ENCODE measurements around the gene MOCS1.

DNA sequence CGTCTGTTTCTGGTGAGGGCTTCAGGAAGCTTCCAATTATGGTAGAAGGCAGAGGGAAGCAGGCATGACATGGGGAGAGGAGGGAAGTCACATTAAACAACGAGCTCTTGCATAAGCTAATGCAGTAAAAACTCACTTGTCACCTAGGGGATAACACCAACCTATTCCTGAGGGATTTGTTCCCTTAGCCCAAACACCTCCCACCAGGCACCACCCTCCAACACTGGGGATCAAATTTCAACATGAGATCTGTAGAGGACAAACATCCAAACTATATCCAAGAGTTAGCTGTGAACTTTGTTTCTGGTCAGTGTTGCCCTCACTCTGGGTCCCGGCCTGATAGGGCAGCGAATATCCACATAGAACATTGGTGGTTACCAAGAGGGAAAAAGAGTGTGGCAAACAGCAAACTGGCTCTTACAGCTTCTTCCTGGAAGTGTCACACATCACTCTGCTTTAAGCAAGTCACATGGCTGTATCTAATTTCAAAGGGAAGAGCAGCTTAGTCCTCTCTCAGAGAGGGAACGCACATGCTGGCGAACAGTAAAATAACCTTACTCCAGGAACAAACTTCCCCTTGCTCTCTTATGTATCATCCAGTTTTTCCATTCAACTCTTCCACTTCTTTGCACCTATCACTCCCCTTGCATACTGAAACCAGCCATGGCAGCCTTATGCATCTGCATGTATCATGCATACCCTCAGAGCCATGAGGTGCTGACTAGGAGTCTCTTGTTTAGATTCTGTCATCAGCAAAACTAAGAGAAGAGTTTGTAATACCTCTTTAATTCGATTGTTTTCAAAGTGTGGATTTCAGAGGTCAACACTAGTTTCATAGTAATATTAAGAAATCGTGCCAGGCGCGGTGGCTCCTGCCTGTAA is 4.8 kb upstream of the MOCS1 start:
- no peak for TF ChIP-seq YY1 (IDR thresholded peaks at IDR 0.05; ENCODE audit: insufficient read depth, insufficient read length)
- no peak for TF ChIP-seq ZNF274 (IDR thresholded peaks at IDR 0.05; ENCODE audit: low read depth, low read length)
